Fibroblast of pulmonary artery (primary cell): ENCODE data around the gene THBS3.
"Not testable (repeated sequence)": the region's sequence is repeated elsewhere in the genome, so short reads cannot be mapped to it uniquely, and the experiment has no call there.

ENCODE experiments used
- DNase-seq: peaks from one replicate; pipeline ENCODE4 v3.0.0-alpha.2; 2010; ENCODE audit warnings: low read depth
- H3K4me3 ChIP-seq: replicated peaks from 2 replicates; pipeline ENCODE4 v1.5.1; 2011; ENCODE audit warnings: low read depth, mild to moderate bottlenecking, control low read depth, low read length, moderate library complexity
- CTCF ChIP-seq: IDR thresholded peaks from 2 replicates; pipeline ENCODE4 v1.5.1; 2011; ENCODE audit warnings: mild to moderate bottlenecking, control low read depth, low read length, inconsistent platforms; ENCODE audit errors: missing control alignments

The THBS3 gene

GRCh38 chr1:155193275-155193990 is 14.3 kb downstream of the THBS3 start:
- DNase-seq: peak; percentile 91
- peak overlapping the region; percentile 61 for H3K4me3 ChIP-seq
- TF ChIP-seq CTCF: peak; percentile 94

- peak overlapping the region; percentile 61 for H3K4me3 ChIP-seq
- no peak for DNase-seq
- no peak for TF ChIP-seq CTCF
These were observed 15.1 kb downstream of the THBS3 start for GRCh38 chr1:155192346-155193274.

GRCh38 chr1:155191904-155192303 is 15.8 kb downstream of the THBS3 start:
- no peak overlapping the region for H3K4me3 ChIP-seq
- DNase-seq: no peak
- no peak for TF ChIP-seq CTCF

- H3K4me3 ChIP-seq, DNase-seq: not testable (repeated sequence)
These were observed 17.8 kb downstream of the THBS3 start for GRCh38 chr1:155189926-155190325.

- no peak overlapping the region for H3K4me3 ChIP-seq
- DNase-seq: no peak
- TF ChIP-seq CTCF: no peak
These were observed 19.4 kb downstream of the THBS3 start for GRCh38 chr1:155188268-155188667.

- no peak for DNase-seq
- no peak overlapping the region for H3K4me3 ChIP-seq
- TF ChIP-seq CTCF: no peak
These were observed 20.2 kb downstream of the THBS3 start for GRCh38 chr1:155187456-155187891.

- TF ChIP-seq CTCF: no peak
- no peak overlapping the region for H3K4me3 ChIP-seq
- no peak for DNase-seq
These were observed 20.8 kb downstream of the THBS3 start for GRCh38 chr1:155186794-155187455.
